H1 (cell line): Measurements from ENCODE around the gene PAXIP1. TPM values are rescaled to one million over a fixed set of nuclear protein-coding genes. Genes with fewer than 3 reads are reported as not detected.
A peak's percentile ranks its signal among the peaks of the same experiment; 100 is the strongest.

Source experiments
- CTCF ChIA-PET: fragments of 300-600 bp; sonication (Branson Sonifier 250); formaldehyde crosslinking; loops from one replicate; lab custom pipeline; 2021; ENCODE audit not compliant: partially characterized antibody; lab: Charles Lee
- POLR2A ChIA-PET: fragments of 300-600 bp; sonication (Branson Sonifier 250); formaldehyde crosslinking; loops from one replicate; lab custom pipeline; 2021; ENCODE audit warnings: inconsistent platforms; ENCODE audit not compliant: partially characterized antibody; lab: Charles Lee
- DNase-seq, 2 experiments: peaks; one replicate each; pipeline versions ENCODE4 v3.0.0 to v3.0.0-alpha.2; 2010 to 2022; ENCODE audit warnings: low spot score in 2 of 2, low read depth in 1 of 2, mixed read lengths in 1 of 2
- FAIRE-seq: peaks from 2 replicates; lab custom pipeline; 2011; peaks lifted over from hg19 to GRCh38; lab: Jason Lieb, UNC
- H2AFZ ChIP-seq: 2 replicates; pipeline ENCODE4 v1.8.1; 2012; ENCODE audit warnings: low read length, inconsistent platforms
- H2AK5ac ChIP-seq: 2 replicates; pipeline ENCODE4 v1.6.1; 2013; ENCODE audit warnings: low read depth, low read length
- H2BK120ac ChIP-seq: replicated peaks from 2 replicates; pipeline ENCODE3; 2013; ENCODE audit warnings: low read depth, low read length, inconsistent platforms
- H2BK12ac ChIP-seq: 2 replicates; pipeline ENCODE4 v1.6.1; 2013; ENCODE audit warnings: low read depth, low read length
- H2BK15ac ChIP-seq: 2 replicates; pipeline ENCODE4 v1.6.1; 2013; ENCODE audit warnings: low read length
- H2BK20ac ChIP-seq: 2 replicates; pipeline ENCODE4 v1.6.1; 2013; ENCODE audit warnings: low read length
- H2BK5ac ChIP-seq: 2 replicates; pipeline ENCODE4 v1.6.1; 2013; ENCODE audit warnings: low read depth, low read length
- H3K14ac ChIP-seq: 2 replicates; pipeline ENCODE4 v1.6.1; 2013; ENCODE audit warnings: inconsistent platforms; ENCODE audit not compliant: insufficient read length
- H3K18ac ChIP-seq: 2 replicates; pipeline ENCODE4 v1.6.1; 2013; ENCODE audit warnings: low read length; ENCODE audit errors: extremely low read depth
- H3K23ac ChIP-seq: 2 replicates; pipeline ENCODE4 v1.6.1; 2013; ENCODE audit warnings: inconsistent platforms; ENCODE audit not compliant: insufficient read length
- H3K23me2 ChIP-seq: 2 replicates; pipeline ENCODE4 v1.6.1; 2013; ENCODE audit warnings: low read depth, low read length
- H3K27ac ChIP-seq: 2 replicates; pipeline ENCODE4 v1.6.1; 2011; ENCODE audit warnings: low read depth, low read length, inconsistent platforms
- H3K27me3 ChIP-seq, 4 experiments: replicated peaks in 1 of 4; 1 replicate in 1 of 4; 2 replicates in 3 of 4; pipeline versions ENCODE4 v1.6.1 to v1.8.1; 2011 to 2013; ENCODE audit warnings: low read length in 3 of 4, mild to moderate bottlenecking in 3 of 4, inconsistent platforms in 2 of 4, mixed read lengths in 2 of 4, moderate library complexity in 1 of 4; ENCODE audit not compliant: control insufficient read depth in 3 of 4, insufficient read depth in 3 of 4; ENCODE audit errors: extremely low read depth in 1 of 4
- H3K36me3 ChIP-seq, 4 experiments: 2 replicates each; pipeline versions ENCODE4 v1.6.1 to v1.8.1; 2011 to 2013; ENCODE audit warnings: mild to moderate bottlenecking in 4 of 4, low read length in 3 of 4, moderate library complexity in 2 of 4, control low read depth in 1 of 4, inconsistent platforms in 1 of 4; ENCODE audit not compliant: insufficient read depth in 4 of 4, control insufficient read depth in 2 of 4
- H3K4ac ChIP-seq: replicated peaks from 2 replicates; pipeline ENCODE3; 2013; ENCODE audit warnings: low read length, low read depth, mixed read lengths, inconsistent platforms; ENCODE audit not compliant: insufficient read length
- H3K4me1 ChIP-seq, 4 experiments: replicated peaks in 1 of 4; 1 replicate in 1 of 4; 2 replicates in 3 of 4; pipeline versions ENCODE4 v1.6.1 to v1.8.1; 2011 to 2013; ENCODE audit warnings: low read length in 3 of 4, inconsistent platforms in 2 of 4, mixed read lengths in 1 of 4; ENCODE audit not compliant: insufficient read depth in 4 of 4, control insufficient read depth in 3 of 4
- H3K4me2 ChIP-seq, 2 experiments: 2 replicates each; pipeline versions ENCODE4 v1.6.1 to v1.8.1; 2011 to 2013; ENCODE audit warnings: low read depth in 2 of 2, low read length in 2 of 2, control low read depth in 1 of 2, inconsistent platforms in 1 of 2, mild to moderate bottlenecking in 1 of 2; ENCODE audit not compliant: insufficient read depth in 1 of 2
- H3K4me3 ChIP-seq, 4 experiments: fragments of 200-600, 300-600 bp in 1 of 4; sonication (generic), shearing (Covaris generic), sonication (Bioruptor Twin) in 1 of 4; 2 replicates each; pipeline versions ENCODE4 v1.5.1 to v1.8.1; 2011 to 2016; ENCODE audit warnings: low read length in 4 of 4, low read depth in 3 of 4, control low read depth in 2 of 4, inconsistent platforms in 2 of 4, mild to moderate bottlenecking in 2 of 4, mixed read lengths in 1 of 4, moderate library complexity in 1 of 4; ENCODE audit not compliant: insufficient read depth in 2 of 4; ENCODE audit errors: extremely low read depth in 1 of 4
- H3K56ac ChIP-seq: replicated peaks from 2 replicates; pipeline ENCODE3; 2013; ENCODE audit warnings: low read depth, mild to moderate bottlenecking, mixed read lengths, low read length, inconsistent platforms; ENCODE audit not compliant: insufficient read length
- H3K79me1 ChIP-seq: 2 replicates; pipeline ENCODE4 v1.6.1; 2013; ENCODE audit warnings: low read depth, low read length, control low read depth
- H3K79me2 ChIP-seq, 2 experiments: 2 replicates each; pipeline versions ENCODE4 v1.6.1 to v1.8.1; 2012 to 2013; ENCODE audit warnings: low read length in 2 of 2, mild to moderate bottlenecking in 2 of 2, inconsistent platforms in 1 of 2; ENCODE audit not compliant: insufficient read depth in 2 of 2, control insufficient read depth in 1 of 2
- H3K9ac ChIP-seq, 4 experiments: replicated peaks in 1 of 4; 1 replicate in 1 of 4; 2 replicates in 3 of 4; pipeline versions ENCODE4 v1.6.1 to v1.8.1; 2011 to 2013; ENCODE audit warnings: low read depth in 3 of 4, low read length in 3 of 4, control low read depth in 2 of 4, mild to moderate bottlenecking in 2 of 4, moderate library complexity in 2 of 4, inconsistent platforms in 1 of 4; ENCODE audit errors: extremely low read depth in 1 of 4
- H3K9me3 ChIP-seq, 2 experiments: 2 replicates each; pipeline versions ENCODE4 v1.6.1 to v1.8.1; 2012 to 2013; ENCODE audit warnings: mild to moderate bottlenecking in 2 of 2, moderate library complexity in 2 of 2, control low read depth in 1 of 2, inconsistent platforms in 1 of 2, low read depth in 1 of 2, low read length in 1 of 2, mixed read lengths in 1 of 2; ENCODE audit not compliant: insufficient read depth in 2 of 2
- H4K20me1 ChIP-seq, 2 experiments: replicated peaks in 1 of 2; 2 replicates each; pipeline versions ENCODE3 to v1.8.1; 2011 to 2013; ENCODE audit warnings: inconsistent platforms in 2 of 2, low read length in 2 of 2, mild to moderate bottlenecking in 1 of 2; ENCODE audit not compliant: insufficient read depth in 2 of 2, control insufficient read depth in 1 of 2
- H4K5ac ChIP-seq: 2 replicates; pipeline ENCODE4 v1.6.1; 2013; ENCODE audit warnings: low read length, low read depth, mixed read lengths, inconsistent platforms; ENCODE audit not compliant: insufficient read length
- H4K8ac ChIP-seq: 2 replicates; pipeline ENCODE4 v1.8.0; 2013; ENCODE audit warnings: mild to moderate bottlenecking, moderate library complexity, low read length, inconsistent platforms; ENCODE audit not compliant: insufficient read depth; ENCODE audit errors: extremely low read depth
- H4K91ac ChIP-seq: replicated peaks from 2 replicates; pipeline ENCODE3; 2013; ENCODE audit warnings: low read length, mixed read lengths, inconsistent platforms; ENCODE audit not compliant: insufficient read length
- ASH2L ChIP-seq: fragments of 200-600, 300-600 bp; sonication (generic); IDR thresholded peaks from one replicate; pipeline ENCODE4 v1.7.1; 2017; ENCODE audit warnings: low read length
- HDAC2 ChIP-seq, 2 experiments: fragments of 300-600 bp in 1 of 2; sonication (generic) in 1 of 2; IDR thresholded peaks; 2 replicates each; pipeline ENCODE4 v1.6.1; 2011 to 2012; ENCODE audit warnings: low read depth in 2 of 2, low read length in 2 of 2, mild to moderate bottlenecking in 2 of 2, moderate library complexity in 2 of 2, borderline replicate concordance in 1 of 2, inconsistent platforms in 1 of 2
- KDM4A ChIP-seq: IDR thresholded peaks from one replicate; pipeline ENCODE4 v1.7.1; 2012; ENCODE audit warnings: low read depth, mild to moderate bottlenecking, moderate library complexity, low read length, inconsistent platforms; ENCODE audit not compliant: severe bottlenecking
- NRF1 ChIP-seq: IDR thresholded peaks from 2 replicates; pipeline ENCODE4 v1.6.1; 2011; ENCODE audit warnings: mild to moderate bottlenecking, low read depth, low read length, improper control_type of control experiment
- PHF8 ChIP-seq: fragments of 200-600 bp; sonication (generic); conservative IDR thresholded peaks from 2 replicates; pipeline ENCODE4 v1.7.1; 2012; ENCODE audit warnings: low read depth, mild to moderate bottlenecking, inconsistent platforms, low read length, moderate library complexity
- POLR2A ChIP-seq, 2 experiments: IDR thresholded peaks; 1 replicate in 1 of 2; 2 replicates in 1 of 2; pipeline ENCODE4 v1.6.1; 2011; ENCODE audit warnings: low read depth in 2 of 2, low read length in 2 of 2, mild to moderate bottlenecking in 2 of 2; ENCODE audit errors: control extremely low read depth in 1 of 2
- RBBP5 ChIP-seq: IDR thresholded peaks from 2 replicates; pipeline ENCODE4 v1.7.1; 2012; ENCODE audit warnings: low read depth, mild to moderate bottlenecking, inconsistent platforms, low read length, moderate library complexity, borderline replicate concordance
- SIN3A ChIP-seq, 2 experiments: IDR thresholded peaks in 1 of 2; conservative IDR thresholded peaks in 1 of 2; 2 replicates each; pipeline ENCODE4 v1.6.1; 2011 to 2012; ENCODE audit warnings: low read length in 2 of 2, improper control_type of control experiment in 1 of 2, low read depth in 1 of 2, mild to moderate bottlenecking in 1 of 2
- TAF1 ChIP-seq: IDR thresholded peaks from 2 replicates; pipeline ENCODE4 v1.6.1; 2011; ENCODE audit warnings: mild to moderate bottlenecking, low read depth, low read length
- TBP ChIP-seq: IDR thresholded peaks from 2 replicates; pipeline ENCODE4 v1.6.1; 2011; ENCODE audit warnings: low read depth, low read length, improper control_type of control experiment
- WGBS, 2 experiments: shearing (Covaris generic) in 1 of 2; methylation state at CpG; one replicate each; pipeline versions ENCODE4 v1.1.6 to v1.1.7; 2013 to 2015; ENCODE audit warnings: low lambda C conversion rate in 2 of 2, mixed read lengths in 2 of 2, inconsistent platforms in 1 of 2, low coverage in 1 of 2, missing lambda C conversion rate in 1 of 2; ENCODE audit not compliant: insufficient replicate concordance in 2 of 2, insufficient coverage in 1 of 2, insufficient read length in 1 of 2; ENCODE audit errors: extremely low coverage in 1 of 2, missing lambda C conversion rate in 1 of 2; 5-methylcytosine and 5-hydroxymethylcytosine counted together
- polyA plus RNA-seq, 7 experiments: library from polyadenylated mRNA; depleted of rRNA in 3 of 7; stranded (reverse) in 5 of 7; unstranded in 2 of 7; fragments of >200 nt in 5 of 7; fragments of 200-250 nt in 2 of 7; gene quantifications; 1 replicate in 5 of 7; 2 replicates in 1 of 7; 4 replicates in 1 of 7; pipeline versions ENCODE4 v1.2.1 to v1.2.3, GENCODE V29; 2011 to 2013; ENCODE audit warnings: missing spikeins in 2 of 7, mixed read lengths in 2 of 7
- total RNA-seq: library from RNA; stranded (reverse); fragmentation: NEBNext Ultra II Directional; extraction: Animal tissue kit (Norgen Biotek cat#: 25700); gene quantifications from 2 replicates; pipeline ENCODE4 v1.2.1, GENCODE V29; 2021

Gene PAXIP1
- total and polyA plus RNA-seq, 2 of the 8 experiments (the other 6 are each of a cell fraction or from before 2014, with no cell fraction given) = 32.4 to 32.8 TPM

DNA sequence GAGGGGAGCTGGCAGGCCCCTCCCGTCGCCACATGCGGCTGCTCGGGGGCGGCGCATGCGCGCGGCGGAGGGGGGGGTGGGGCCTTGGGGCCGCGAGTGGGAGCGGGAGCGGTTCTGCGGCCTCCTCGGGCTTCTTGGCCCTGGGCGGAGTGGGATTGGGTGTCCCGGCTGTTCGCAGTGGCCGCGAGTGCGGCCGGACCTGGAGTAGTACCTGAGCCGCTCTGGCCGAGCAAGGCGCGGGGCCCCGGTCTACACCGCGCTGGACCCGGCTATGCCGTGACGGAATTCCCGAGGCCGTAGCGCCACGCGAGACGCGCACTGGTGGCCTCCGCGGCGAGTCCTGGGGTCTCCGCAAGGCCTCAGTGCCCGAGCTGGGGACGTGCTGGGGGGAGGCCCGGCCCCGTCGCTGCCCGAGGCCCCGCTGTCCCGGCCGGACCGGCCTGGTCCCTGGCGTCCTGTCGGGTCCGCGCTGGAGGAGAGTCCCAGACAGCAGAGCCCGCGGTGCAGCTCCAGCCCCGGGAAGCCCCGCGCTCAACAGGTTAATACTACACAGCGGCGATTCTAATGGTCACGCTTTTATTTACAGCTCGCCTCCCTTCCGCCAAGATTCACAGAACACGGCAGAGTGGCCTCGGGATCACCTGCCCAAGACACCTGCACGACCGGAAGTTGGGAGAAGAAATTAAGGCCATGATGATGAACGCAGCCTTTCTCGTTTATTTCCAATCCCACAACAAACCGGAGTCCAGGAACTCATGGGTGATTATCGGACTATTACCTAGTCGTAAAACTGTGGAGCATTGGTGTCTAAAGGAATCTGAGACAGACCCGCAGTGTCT lies 671 bp upstream of the PAXIP1 start:
- Histone ChIP-seq H2BK20ac (no peak overlapping the region), H3K79me2 (peaks cover 7 to 42% of the 10 kb centered on the region in 2 experiments), H3K23ac (no peak overlapping the region), H2AK5ac (no peak overlapping the region), H3K9ac (peak overlapping the region; percentile 78 to 96 (median 88)), H4K91ac (peak overlapping the region; percentile 51), H3K18ac (peak overlapping the region; percentile 91), H3K9me3 (no peaks in the 10 kb centered on the region), H3K4me1 (no peaks in the 10 kb centered on the region; a peak in 2 of 7 replicates), H3K4me2 (peak overlapping the region; percentile 83 to 94), H2BK5ac (peak overlapping the region; percentile 89; the same call in 1 of the 2 replicates), H4K20me1 (peaks cover 3 to 9% of the 10 kb centered on the region in 2 experiments), H2BK12ac (0 out of 2 replicates have a peak overlapping the region, but pooled peaks have one; percentile 50), H3K23me2 (peaks cover 9% of the 10 kb centered on the region), H3K27ac (peak overlapping the region; percentile 99), H3K27me3 (no peaks in the 10 kb centered on the region), H4K5ac (peak overlapping the region; percentile 60), H3K14ac (no peak overlapping the region), H2AFZ (peak overlapping the region; percentile 59; the same call in 1 of the 2 replicates), H3K36me3 (peaks cover 0 to 8% (median 3%) of the 10 kb centered on the region in 4 experiments; a peak in 2 of 8 replicates), H4K8ac (peak overlapping the region; percentile 95), H2BK120ac (no peak overlapping the region), H3K4me3 (peak overlapping the region; percentile 82 to 95 (median 86)), H3K56ac (peak overlapping the region; percentile 48), H3K4ac (no peak overlapping the region), H3K79me1 (peaks cover 12% of the 10 kb centered on the region), H2BK15ac (no peak overlapping the region)
- WGBS, 2 experiments = 1% methylated on average over 52 of the region's 78 CpGs; no CpG with 5 or more reads in 1 of the 2 experiments
- POLR2A ChIA-PET = interaction anchor here (0.6 to 1.9 kb wide), 5 partner anchors 10 to 640 kb away, joined by 3 to 7 read pairs (median 3); no protein-coding TSS in a partner anchor
- FAIRE-seq (no peak), DNase-seq (peak in 1 of 2 experiments; percentile 86)
- CTCF ChIA-PET = interaction anchor here (0.6 to 1.0 kb wide), 2 partner anchors 106 to 340 kb away, joined by 3 read pairs; no protein-coding TSS in a partner anchor
- peak; percentile 87 for TF ChIP-seq PHF8
- TF ChIP-seq NRF1 = peak; percentile 56
- peak in 1 of 2 experiments; percentile 78; a peak in 1 of 4 replicates for TF ChIP-seq HDAC2 (IDR thresholded peaks at IDR 0.05; ENCODE audit: borderline replicate concordance in 1 of 2, low read depth in 2 of 2, low read length in 2 of 2)
- TF ChIP-seq TBP = peak; percentile 45; the same call in 1 of the 2 replicates
- TF ChIP-seq SIN3A (conservative IDR thresholded peaks at IDR 0.05 in 1 of 2, IDR thresholded peaks at IDR 0.05 in 1 of 2; ENCODE audit: low read depth in 1 of 2, low read length in 2 of 2) = 0 out of 4 replicates have a peak, but pooled peaks of 1 of the 2 experiments have one; percentile 60
- peak; percentile 89 for TF ChIP-seq KDM4A
- peak in 1 of 2 experiments; percentile 58; a peak in 1 of 3 replicates for TF ChIP-seq POLR2A (IDR thresholded peaks at IDR 0.05; ENCODE audit: control extremely low read depth in 1 of 2, low read depth in 2 of 2, low read length in 2 of 2)
- peak; percentile 58; the same call in 1 of the 2 replicates for TF ChIP-seq TAF1
- peak; percentile 71; the same call in 1 of the 2 replicates for TF ChIP-seq RBBP5
- TF ChIP-seq ASH2L = peak; percentile 85
